Fibroblast of lung (primary cell): ENCODE results near the gene AKAP6.

ENCODE experiments used
- EZH2 ChIP-seq: IDR thresholded peaks from 2 replicates; pipeline ENCODE4 v1.5.1; 2012; ENCODE audit warnings: low read length, control low read depth, mild to moderate bottlenecking; ENCODE audit errors: missing control alignments
- TF ChIP-seq, protein P1 (sequence below), 2 donors: IDR thresholded peaks in 1 of 2; conservative IDR thresholded peaks in 1 of 2; 1 replicate in 1 of 2; 2 replicates in 1 of 2; pipeline ENCODE4 v1.5.1; 2011 to 2012; ENCODE audit warnings: low read length in 2 of 2, control low read depth in 1 of 2, inconsistent platforms in 1 of 2, low read depth in 1 of 2, mild to moderate bottlenecking in 1 of 2

DNA sequence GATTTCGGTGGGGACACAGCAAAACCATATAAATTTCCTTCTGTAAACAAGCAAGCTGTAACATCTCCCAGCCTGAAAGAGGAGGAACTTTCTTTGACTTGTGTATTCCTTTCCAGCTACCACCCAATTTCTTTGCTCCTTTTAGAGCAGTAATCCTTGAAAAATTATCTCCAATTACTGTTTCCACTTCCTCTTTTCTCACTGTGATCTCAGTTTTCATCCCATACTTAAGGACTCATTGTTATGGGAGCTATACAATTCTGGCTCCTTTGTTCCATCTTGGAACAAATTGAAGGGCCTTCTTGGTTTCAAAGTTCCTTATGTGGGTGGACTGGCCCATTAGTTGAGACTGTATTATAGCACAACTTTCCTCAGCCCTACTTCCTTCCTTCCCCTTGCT, 152.6 kb downstream of the AKAP6 start:
- TF ChIP-seq, protein P1, sequence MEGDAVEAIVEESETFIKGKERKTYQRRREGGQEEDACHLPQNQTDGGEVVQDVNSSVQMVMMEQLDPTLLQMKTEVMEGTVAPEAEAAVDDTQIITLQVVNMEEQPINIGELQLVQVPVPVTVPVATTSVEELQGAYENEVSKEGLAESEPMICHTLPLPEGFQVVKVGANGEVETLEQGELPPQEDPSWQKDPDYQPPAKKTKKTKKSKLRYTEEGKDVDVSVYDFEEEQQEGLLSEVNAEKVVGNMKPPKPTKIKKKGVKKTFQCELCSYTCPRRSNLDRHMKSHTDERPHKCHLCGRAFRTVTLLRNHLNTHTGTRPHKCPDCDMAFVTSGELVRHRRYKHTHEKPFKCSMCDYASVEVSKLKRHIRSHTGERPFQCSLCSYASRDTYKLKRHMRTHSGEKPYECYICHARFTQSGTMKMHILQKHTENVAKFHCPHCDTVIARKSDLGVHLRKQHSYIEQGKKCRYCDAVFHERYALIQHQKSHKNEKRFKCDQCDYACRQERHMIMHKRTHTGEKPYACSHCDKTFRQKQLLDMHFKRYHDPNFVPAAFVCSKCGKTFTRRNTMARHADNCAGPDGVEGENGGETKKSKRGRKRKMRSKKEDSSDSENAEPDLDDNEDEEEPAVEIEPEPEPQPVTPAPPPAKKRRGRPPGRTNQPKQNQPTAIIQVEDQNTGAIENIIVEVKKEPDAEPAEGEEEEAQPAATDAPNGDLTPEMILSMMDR (conservative IDR thresholded peaks at IDR 0.05 in 1 of 2, IDR thresholded peaks at IDR 0.05 in 1 of 2; ENCODE audit: low read depth in 1 of 2, low read length in 2 of 2), result no peak
- no peak for TF ChIP-seq EZH2
